Activated CD4-positive, alpha-beta memory T cell treated with anti-CD3 and anti-CD28 coated beads, Interleukin-2, amount 10 ng/mL, durations not matched to agents 7 days and 5 days (primary cell): ENCODE results near the gene ARID1B. TPM values are rescaled to one million over a fixed set of nuclear protein-coding genes. Genes with fewer than 3 reads are reported as not detected.

ENCODE experiments used
- CTCF ChIA-PET: fragments of 350-600 bp; sonication (Branson Sonifier 250); formaldehyde crosslinking; loops from one replicate; lab custom pipeline; 2021; ENCODE audit warnings: antibody characterized with exemption, inconsistent platforms; lab: Charles Lee
- POLR2A ChIA-PET: fragments of 350-600 bp; sonication (Branson Sonifier 250); formaldehyde crosslinking; loops from one replicate; lab custom pipeline; 2021; ENCODE audit warnings: antibody characterized with exemption; lab: Charles Lee
- DNase-seq: peaks from one replicate; pipeline ENCODE4 v3.0.0-alpha.2; 2020
- H3K27ac Mint-ChIP-seq: one replicate; pipeline ENCODE4 v1.8.0; 2021; ENCODE audit warnings: mild to moderate bottlenecking, mixed read lengths
- H3K27me3 Mint-ChIP-seq: one replicate; pipeline ENCODE4 v1.8.0; 2021; ENCODE audit warnings: mixed read lengths
- H3K36me3 Mint-ChIP-seq: one replicate; pipeline ENCODE4 v1.8.0; 2021; ENCODE audit warnings: low read depth, mixed read lengths
- H3K4me1 Mint-ChIP-seq: one replicate; pipeline ENCODE4 v1.8.0; 2021; ENCODE audit warnings: mixed read lengths
- H3K4me3 Mint-ChIP-seq: one replicate; pipeline ENCODE4 v1.8.0; 2021; ENCODE audit warnings: mild to moderate bottlenecking, mixed read lengths
- H3K9me3 Mint-ChIP-seq: one replicate; pipeline ENCODE4 v1.8.0; 2021; ENCODE audit warnings: mixed read lengths
- total RNA-seq, 2 experiments: library from RNA; stranded (reverse); gene quantifications; one replicate each; pipeline ENCODE4 v1.2.3, GENCODE V29; 2021

ARID1B gene
- total RNA-seq, 2 experiments from 2014 or later: 63.4 to 65.5 TPM

DNA sequence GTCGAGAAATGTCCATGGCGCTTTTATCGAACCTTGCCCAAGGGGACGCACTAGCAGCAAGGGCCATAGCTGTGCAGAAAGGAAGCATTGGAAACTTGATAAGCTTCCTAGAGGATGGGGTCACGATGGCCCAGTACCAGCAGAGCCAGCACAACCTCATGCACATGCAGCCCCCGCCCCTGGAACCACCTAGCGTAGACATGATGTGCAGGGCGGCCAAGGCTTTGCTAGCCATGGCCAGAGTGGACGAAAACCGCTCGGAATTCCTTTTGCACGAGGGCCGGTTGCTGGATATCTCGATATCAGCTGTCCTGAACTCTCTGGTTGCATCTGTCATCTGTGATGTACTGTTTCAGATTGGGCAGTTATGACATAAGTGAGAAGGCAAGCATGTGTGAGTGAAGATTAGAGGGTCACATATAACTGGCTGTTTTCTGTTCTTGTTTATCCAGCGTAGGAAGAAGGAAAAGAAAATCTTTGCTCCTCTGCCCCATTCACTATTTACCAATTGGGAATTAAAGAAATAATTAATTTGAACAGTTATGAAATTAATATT is 430.4 kb downstream of the ARID1B start:
- DNase-seq: no peak
- H3K4me3 Mint-ChIP-seq: no peak overlapping the region
- ChIA-PET POLR2A (no interaction called here), CTCF (no interaction called here)
- no peaks in the 10 kb centered on the region for H3K4me1 Mint-ChIP-seq
- no peaks in the 10 kb centered on the region for H3K9me3 Mint-ChIP-seq
- H3K27ac Mint-ChIP-seq: no peak overlapping the region
- peaks cover 25% of the 10 kb centered on the region for H3K36me3 Mint-ChIP-seq
- no peaks in the 10 kb centered on the region for H3K27me3 Mint-ChIP-seq

DNA sequence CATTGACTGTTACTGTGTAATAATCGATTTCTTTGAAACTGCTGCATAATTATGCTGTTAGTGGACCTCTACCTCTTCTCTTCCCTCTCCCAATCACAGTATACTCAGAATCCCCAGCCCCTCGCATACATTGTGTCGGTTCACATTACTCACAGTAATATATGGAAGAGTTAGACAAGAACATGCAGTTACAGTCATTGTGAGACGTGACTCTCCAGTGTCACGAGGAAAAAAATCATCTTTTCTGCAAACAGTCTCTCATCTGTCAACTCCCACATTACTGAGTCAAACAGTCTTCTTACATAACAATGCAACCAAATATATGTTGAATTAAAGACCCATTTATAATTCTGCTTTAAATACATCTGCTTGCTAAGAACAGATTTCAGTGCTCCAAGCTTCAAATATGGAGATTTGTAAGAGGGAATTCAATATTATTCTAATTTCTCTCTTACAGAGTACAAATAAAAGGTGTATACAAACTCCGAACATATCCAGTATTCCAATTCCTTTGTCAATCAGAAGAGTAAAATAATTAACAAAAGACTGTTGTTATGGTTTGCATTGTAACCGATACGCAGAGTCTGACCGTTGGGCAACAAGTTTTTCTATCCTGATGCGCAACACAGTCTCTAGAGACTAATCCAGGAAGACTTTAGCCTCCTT is 432.8 kb downstream of the ARID1B start:
- POLR2A ChIA-PET: no interaction called here
- DNase-seq: no peak
- Mint-ChIP-seq H3K4me3 (no peak overlapping the region), H3K9me3 (no peaks in the 10 kb centered on the region), H3K36me3 (peaks cover 17% of the 10 kb centered on the region), H3K27ac (no peak overlapping the region), H3K4me1 (no peaks in the 10 kb centered on the region), H3K27me3 (no peaks in the 10 kb centered on the region)
- CTCF ChIA-PET: interaction anchor here (0.6 to 1.9 kb wide), 2 partner anchors 25 to 1463 kb away, joined by 3 to 6 read pairs; no protein-coding TSS in a partner anchor

DNA sequence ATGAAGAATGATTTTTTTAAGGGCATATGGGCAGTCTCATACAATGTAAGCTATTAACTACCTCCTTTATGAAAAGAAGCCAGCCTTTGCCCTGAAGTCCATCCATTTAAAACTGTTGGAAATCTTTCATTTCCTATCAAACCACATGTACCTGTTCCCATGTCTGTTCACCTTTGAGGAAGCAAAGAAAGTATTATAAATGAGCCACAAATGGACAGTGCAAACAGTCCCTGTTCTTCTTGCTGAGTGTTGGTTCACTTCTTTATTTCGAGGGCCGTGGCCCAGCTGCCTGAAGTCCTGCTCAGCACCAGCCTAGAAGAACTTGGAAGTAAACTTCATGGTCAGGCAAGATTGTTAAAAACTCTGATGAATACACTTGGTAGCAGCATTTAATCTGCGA is 433.8 kb downstream of the ARID1B start:
- no peak for DNase-seq
- no peaks in the 10 kb centered on the region for H3K27me3 Mint-ChIP-seq
- H3K36me3 Mint-ChIP-seq: peaks cover 13% of the 10 kb centered on the region
- H3K4me3 Mint-ChIP-seq: no peak overlapping the region
- CTCF ChIA-PET: interaction anchor here (0.5 to 0.6 kb wide), 2 partner anchors 43 to 1462 kb away, joined by 3 read pairs; no protein-coding TSS in a partner anchor
- POLR2A ChIA-PET: no interaction called here
- H3K27ac Mint-ChIP-seq: no peak overlapping the region
- no peaks in the 10 kb centered on the region for H3K9me3 Mint-ChIP-seq
- H3K4me1 Mint-ChIP-seq: no peaks in the 10 kb centered on the region

DNA sequence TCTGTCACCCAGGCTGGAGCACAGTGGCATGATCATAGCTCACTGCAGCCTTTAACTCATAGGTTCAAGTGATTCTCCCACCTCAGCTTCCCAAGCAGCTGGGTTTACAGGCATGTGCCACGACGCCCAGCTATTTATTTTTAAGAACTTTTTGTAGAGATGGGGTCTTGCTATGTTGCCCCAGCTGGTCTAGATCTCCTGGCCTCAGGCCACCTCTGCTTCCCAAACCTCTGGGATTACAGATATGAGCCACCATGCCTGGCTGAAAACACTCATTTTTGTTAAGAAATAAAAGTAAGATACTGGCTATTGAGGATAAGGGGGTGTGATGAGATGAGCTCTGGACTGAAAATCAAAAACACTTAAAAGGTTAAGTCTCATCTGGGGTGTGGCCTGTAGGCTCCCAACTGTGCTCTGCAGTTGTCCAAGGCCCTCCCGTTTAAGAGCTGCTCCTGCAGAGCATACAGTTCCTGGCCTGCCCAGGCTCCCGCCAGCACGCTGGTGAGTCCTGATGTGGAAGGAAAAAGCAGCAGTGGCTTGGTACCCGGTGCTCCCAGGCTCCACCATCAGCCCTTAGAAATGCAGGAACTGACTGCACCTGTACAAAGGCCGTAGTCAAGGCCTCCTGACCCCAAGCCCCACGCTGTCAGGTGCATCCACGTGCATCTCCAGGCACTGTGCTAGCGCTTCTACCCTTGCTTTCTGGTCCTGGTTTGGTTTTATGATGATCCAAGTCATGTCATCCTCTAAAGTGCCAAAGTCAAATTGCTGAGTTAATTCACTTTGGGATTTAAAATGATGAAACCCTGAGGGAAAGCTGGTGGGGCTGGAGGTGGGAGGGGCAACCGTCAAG is 434.7 kb downstream of the ARID1B start:
- Mint-ChIP-seq H3K27me3 (no peaks in the 10 kb centered on the region), H3K4me1 (peaks cover 2% of the 10 kb centered on the region), H3K4me3 (no peak overlapping the region), H3K9me3 (no peaks in the 10 kb centered on the region), H3K36me3 (peaks cover 6% of the 10 kb centered on the region), H3K27ac (no peak overlapping the region)
- CTCF ChIA-PET: interaction anchor here (0.6 to 1.6 kb wide), 2 partner anchors 24 to 1660 kb away, joined by 3 read pairs; no protein-coding TSS in a partner anchor
- no peak for DNase-seq
- POLR2A ChIA-PET: no interaction called here

DNA sequence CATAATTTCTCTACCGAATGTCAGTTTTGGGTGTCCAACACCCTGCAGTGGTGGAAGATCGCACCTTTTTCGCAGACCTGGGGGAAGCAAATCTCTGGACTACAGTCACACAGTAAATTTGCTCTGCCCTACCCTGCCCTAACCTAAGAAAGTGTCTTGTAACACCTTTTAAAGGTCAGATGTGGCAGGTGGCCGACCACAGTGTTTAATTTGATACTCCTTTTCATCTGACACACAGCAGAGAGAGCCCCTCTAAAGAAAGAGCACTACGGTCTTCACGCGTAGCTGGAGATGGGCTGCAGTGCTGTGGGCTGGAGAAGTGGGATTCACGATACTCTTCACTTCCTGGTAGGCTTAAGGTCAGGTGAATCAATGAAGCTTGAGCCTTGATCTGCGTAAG is 436.2 kb downstream of the ARID1B start:
- ChIA-PET POLR2A (no interaction called here), CTCF (no interaction called here)
- H3K4me3 Mint-ChIP-seq: no peak overlapping the region

DNA sequence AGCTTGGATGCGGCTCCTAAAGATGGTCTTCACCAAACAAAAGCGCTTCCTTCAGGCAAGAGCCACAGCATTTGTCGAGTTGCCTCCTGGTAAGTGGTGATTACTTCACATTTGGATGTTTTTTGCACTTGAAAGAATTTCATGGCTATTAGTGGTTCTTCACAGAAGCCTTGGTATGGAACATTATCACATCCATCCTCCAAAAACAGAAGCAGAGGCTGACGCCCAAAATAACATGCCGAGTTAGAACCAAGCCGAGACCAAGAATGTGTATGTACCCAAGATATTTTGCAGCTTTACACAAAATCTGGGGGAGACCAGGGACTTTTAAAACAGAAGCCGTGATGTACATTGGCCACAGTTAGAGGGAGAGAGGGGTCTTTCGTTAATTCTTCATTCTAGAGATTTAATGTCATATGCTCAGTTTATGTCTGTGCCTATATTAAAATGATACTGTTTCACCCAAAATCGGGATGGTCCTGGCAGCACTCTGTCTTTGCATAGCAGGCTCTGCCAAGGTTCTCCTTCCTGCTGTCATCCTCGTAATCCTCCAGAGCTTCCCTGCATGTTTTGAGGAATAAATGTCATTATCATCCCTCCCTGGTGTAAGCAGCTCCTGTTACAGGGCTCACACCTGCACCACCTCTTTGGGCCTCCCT is 436.9 kb downstream of the ARID1B start:
- Mint-ChIP-seq H3K4me1 (peaks cover 2% of the 10 kb centered on the region), H3K9me3 (no peaks in the 10 kb centered on the region), H3K4me3 (no peak overlapping the region), H3K27me3 (no peaks in the 10 kb centered on the region), H3K27ac (no peak overlapping the region), H3K36me3 (no peaks in the 10 kb centered on the region)
- DNase-seq: no peak
- POLR2A ChIA-PET: no interaction called here
- CTCF ChIA-PET: no interaction called here

More for the DNA sequence above, 436.2 kb downstream of the ARID1B start:
- H3K27me3 Mint-ChIP-seq: no peaks in the 10 kb centered on the region
- no peaks in the 10 kb centered on the region for H3K36me3 Mint-ChIP-seq
- no peaks in the 10 kb centered on the region for H3K9me3 Mint-ChIP-seq
- H3K27ac Mint-ChIP-seq: no peak overlapping the region
- DNase-seq: no peak
- peaks cover 2% of the 10 kb centered on the region for H3K4me1 Mint-ChIP-seq

DNA sequence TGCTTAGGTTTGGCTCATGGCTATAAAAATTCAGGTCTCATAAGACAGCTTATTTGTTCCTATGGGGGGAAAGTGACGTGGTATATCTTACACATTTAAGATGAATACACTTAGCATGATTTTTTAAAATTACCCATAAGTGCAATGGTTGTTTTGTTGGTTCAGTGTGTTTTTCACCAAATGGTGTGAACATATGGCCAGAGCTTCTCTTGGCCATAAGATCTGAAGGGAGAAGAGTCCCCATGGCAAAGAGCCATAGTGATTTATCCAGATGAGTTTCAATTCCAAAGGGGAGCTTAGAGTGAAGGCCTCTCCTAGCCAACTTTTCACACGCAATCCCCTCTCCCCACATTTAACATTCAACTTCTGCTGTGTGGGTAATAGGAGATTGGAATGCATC is 438.5 kb downstream of the ARID1B start:
- Mint-ChIP-seq H3K4me3 (no peak overlapping the region), H3K9me3 (no peaks in the 10 kb centered on the region), H3K4me1 (peaks cover 8% of the 10 kb centered on the region), H3K27ac (no peak overlapping the region), H3K27me3 (no peaks in the 10 kb centered on the region), H3K36me3 (no peaks in the 10 kb centered on the region)
- no peak for DNase-seq
- POLR2A ChIA-PET: no interaction called here
- CTCF ChIA-PET: interaction anchor here (1.2 kb wide), 1 partner anchor 59 kb away, joined by 3 read pairs; no protein-coding TSS in a partner anchor

DNA sequence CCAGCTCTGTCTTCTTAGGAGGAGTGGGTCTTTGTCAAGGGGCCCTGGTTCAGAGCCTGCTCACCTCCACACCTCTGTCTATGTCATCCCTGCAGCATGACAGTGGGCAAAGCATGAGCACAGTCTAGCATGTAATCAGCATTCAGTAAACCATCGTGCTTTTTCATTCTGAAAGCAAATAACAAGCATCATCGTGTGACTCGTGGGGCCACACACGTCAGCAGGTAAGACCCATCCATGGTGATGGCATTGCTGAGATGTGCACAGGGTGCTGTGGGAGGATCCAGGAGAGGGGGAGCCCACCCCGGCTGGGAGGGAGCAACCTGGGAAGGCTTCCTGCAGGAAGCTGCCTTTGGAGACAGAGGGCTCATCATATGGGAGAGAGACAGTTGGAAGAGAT is 439.4 kb downstream of the ARID1B start:
- Mint-ChIP-seq H3K36me3 (no peaks in the 10 kb centered on the region), H3K4me3 (no peak overlapping the region), H3K9me3 (no peaks in the 10 kb centered on the region), H3K27me3 (no peaks in the 10 kb centered on the region), H3K27ac (no peak overlapping the region), H3K4me1 (peaks cover 15% of the 10 kb centered on the region)
- POLR2A ChIA-PET: no interaction called here
- no peak for DNase-seq
- CTCF ChIA-PET: interaction anchor here (1.2 kb wide), 1 partner anchor 58 kb away, joined by 3 read pairs; no protein-coding TSS in a partner anchor

DNA sequence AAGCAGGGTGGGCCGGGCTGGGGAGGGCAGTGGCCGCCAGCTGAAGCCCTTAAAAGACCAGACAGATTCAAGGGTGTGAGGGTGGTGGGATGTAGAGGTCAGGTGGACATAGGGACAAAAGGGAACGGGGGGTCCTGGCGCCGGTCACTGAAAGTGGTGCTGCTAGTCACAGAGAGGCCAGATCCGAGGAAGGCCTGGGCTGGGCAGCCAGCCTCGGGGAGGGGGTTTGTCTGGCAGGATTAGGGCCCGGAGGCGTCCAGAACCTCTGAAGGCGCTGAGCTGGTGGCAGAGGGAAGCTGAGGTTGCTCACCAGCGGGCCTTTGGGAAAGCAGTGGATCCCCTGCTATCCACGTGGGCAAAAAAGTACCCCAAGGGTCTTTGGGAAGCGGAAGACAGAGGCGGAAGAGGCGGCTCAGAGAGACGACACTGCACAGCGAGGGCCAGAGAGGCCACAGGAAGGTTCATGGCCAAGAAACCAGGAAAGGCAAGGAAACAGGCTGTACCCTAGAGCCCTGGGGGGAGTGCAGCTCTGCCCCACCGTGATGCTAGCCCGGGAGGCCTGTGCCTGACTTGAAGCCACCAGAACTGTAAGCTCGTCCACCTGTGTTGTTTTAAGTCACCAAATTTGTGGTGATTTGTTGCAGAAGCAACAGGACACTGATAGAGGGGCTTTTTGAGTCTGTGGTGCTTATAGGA is 440.2 kb downstream of the ARID1B start:
- Mint-ChIP-seq H3K36me3 (no peaks in the 10 kb centered on the region), H3K4me1 (peaks cover 22% of the 10 kb centered on the region), H3K27ac (no peak overlapping the region), H3K4me3 (no peak overlapping the region), H3K27me3 (no peaks in the 10 kb centered on the region), H3K9me3 (no peaks in the 10 kb centered on the region)
- POLR2A ChIA-PET: no interaction called here
- peak; percentile 14 for DNase-seq
- CTCF ChIA-PET: no interaction called here

DNA sequence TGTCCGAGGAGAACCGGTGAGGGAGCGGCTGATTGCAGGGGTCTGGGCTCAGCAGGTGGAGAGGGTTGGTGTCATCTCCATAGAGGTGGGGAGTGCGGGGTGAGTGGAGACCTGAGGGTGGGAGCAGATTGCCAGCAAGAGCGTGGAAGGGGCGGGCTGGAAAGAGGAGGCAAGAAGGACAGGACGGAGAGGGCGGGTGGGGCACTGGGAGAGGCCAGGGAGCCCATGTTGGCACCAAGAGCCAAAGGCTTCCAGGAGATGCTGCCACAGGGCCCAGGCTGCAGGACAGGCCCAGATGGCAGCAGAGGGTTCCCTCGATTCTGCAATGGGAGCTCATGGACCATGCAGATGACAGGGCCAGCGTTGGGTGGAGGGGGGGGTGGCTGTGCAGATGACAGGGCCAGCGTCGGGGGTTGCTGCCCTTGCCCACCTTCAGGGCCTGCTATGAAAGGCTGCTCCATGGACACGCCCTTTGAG is 440.8 kb downstream of the ARID1B start:
- Mint-ChIP-seq H3K9me3 (no peaks in the 10 kb centered on the region), H3K4me3 (no peak overlapping the region), H3K36me3 (no peaks in the 10 kb centered on the region), H3K4me1 (peaks cover 28% of the 10 kb centered on the region), H3K27ac (no peak overlapping the region), H3K27me3 (no peaks in the 10 kb centered on the region)
- ChIA-PET POLR2A (no interaction called here), CTCF (no interaction called here)
- DNase-seq: no peak

DNA sequence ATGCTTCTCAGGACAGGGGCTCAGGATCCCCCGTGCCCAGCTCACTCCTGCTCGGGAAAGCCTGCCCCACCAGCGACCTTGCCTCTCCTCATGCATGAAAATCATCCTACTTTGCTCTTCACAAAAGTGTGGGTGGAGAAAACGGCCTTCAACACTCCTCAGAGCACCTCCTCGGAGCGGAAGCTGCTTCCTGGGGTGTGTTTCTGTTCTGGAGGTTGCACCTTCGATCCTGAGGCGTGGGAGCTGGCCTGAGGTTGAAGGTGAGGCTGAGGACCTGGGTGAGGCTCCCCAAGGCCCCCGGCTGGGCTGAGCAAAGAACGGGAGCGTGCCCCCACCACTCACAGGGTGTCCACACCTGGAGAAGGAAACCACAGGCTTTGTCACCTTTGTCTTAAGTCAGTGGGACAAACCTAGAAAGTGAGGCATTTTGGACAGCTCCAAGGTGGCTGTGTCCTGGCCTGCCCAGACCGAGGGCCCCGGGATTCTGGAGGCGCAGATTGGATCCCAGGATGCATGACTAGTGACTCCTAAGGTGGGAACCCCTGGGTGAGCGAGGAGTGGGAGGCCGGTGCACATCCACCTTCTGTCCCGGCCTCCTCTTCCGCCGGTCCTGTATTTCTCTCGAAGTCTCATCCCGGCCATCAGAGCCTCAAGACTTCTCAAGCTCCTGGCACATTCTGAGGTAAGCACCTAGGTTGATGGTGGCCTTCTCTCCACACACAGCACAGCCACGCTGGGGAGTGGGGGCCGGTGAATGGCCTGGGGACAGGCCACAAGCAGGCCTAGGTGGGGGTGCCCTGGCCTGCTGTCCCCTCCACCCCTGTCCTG is 441.4 kb downstream of the ARID1B start:
- no peak overlapping the region for H3K4me3 Mint-ChIP-seq
- ChIA-PET POLR2A (no interaction called here), CTCF (no interaction called here)
- no peaks in the 10 kb centered on the region for H3K27me3 Mint-ChIP-seq
- H3K27ac Mint-ChIP-seq: no peak overlapping the region
- DNase-seq: peak; percentile 14
- no peaks in the 10 kb centered on the region for H3K36me3 Mint-ChIP-seq
- peaks cover 34% of the 10 kb centered on the region for H3K4me1 Mint-ChIP-seq
- H3K9me3 Mint-ChIP-seq: no peaks in the 10 kb centered on the region
